ENCODE data around the gene PC. TPM values are rescaled to one million over a fixed set of nuclear protein-coding genes. Genes with fewer than 3 reads are reported as not detected.

PC gene
- total RNA-seq, 1 donor from 2014 or later: 49.1 TPM

- Mint-ChIP-seq H3K4me3 (ENCODE audit: unreplicated experiment) (no peak overlapping the region), H3K4me1 (ENCODE audit: unreplicated experiment) (peaks cover 3% of the 10 kb centered on the region)
Observed at GRCh38 chr11:66861774-66862558, 96.2 kb downstream of the PC start.

GRCh38 chr11:66861038-66861773 lies 97.0 kb downstream of the PC start:
- Mint-ChIP-seq H3K4me1 (ENCODE audit: unreplicated experiment) (peaks cover 3% of the 10 kb centered on the region), H3K27me3 (ENCODE audit: unreplicated experiment) (no peaks in the 10 kb centered on the region), H3K27ac (ENCODE audit: unreplicated experiment) (no peak overlapping the region), H3K4me3 (ENCODE audit: unreplicated experiment) (no peak overlapping the region), H3K9me3 (ENCODE audit: unreplicated experiment) (no peaks in the 10 kb centered on the region), H3K36me3 (ENCODE audit: unreplicated experiment) (no peaks in the 10 kb centered on the region)
- DNase-seq (ENCODE audit: extremely low spot score, unreplicated experiment): no peak
- no peak for TF ChIP-seq CTCF (IDR thresholded peaks at IDR 0.05)

More at GRCh38 chr11:66861774-66862558, 96.2 kb downstream of the PC start:
- Mint-ChIP-seq H3K27ac (ENCODE audit: unreplicated experiment) (no peak overlapping the region), H3K27me3 (ENCODE audit: unreplicated experiment) (no peaks in the 10 kb centered on the region), H3K36me3 (ENCODE audit: unreplicated experiment) (no peaks in the 10 kb centered on the region), H3K9me3 (ENCODE audit: unreplicated experiment) (no peaks in the 10 kb centered on the region)
- TF ChIP-seq CTCF (IDR thresholded peaks at IDR 0.05): no peak
- no peak for DNase-seq (ENCODE audit: extremely low spot score, unreplicated experiment)

- Mint-ChIP-seq H3K27ac (ENCODE audit: unreplicated experiment) (no peak overlapping the region), H3K9me3 (ENCODE audit: unreplicated experiment) (no peaks in the 10 kb centered on the region), H3K36me3 (ENCODE audit: unreplicated experiment) (no peaks in the 10 kb centered on the region), H3K4me1 (ENCODE audit: unreplicated experiment) (peaks cover 8% of the 10 kb centered on the region), H3K27me3 (ENCODE audit: unreplicated experiment) (no peaks in the 10 kb centered on the region), H3K4me3 (ENCODE audit: unreplicated experiment) (no peak overlapping the region)
- no peak for DNase-seq (ENCODE audit: extremely low spot score, unreplicated experiment)
- no peak for TF ChIP-seq CTCF (IDR thresholded peaks at IDR 0.05)
Observed at GRCh38 chr11:66860449-66860831, 97.7 kb downstream of the PC start.

- H3K27me3 Mint-ChIP-seq (ENCODE audit: unreplicated experiment): no peaks in the 10 kb centered on the region
- no peak overlapping the region for H3K4me3 Mint-ChIP-seq (ENCODE audit: unreplicated experiment)
- peaks cover 11% of the 10 kb centered on the region for H3K4me1 Mint-ChIP-seq (ENCODE audit: unreplicated experiment)
- no peaks in the 10 kb centered on the region for H3K36me3 Mint-ChIP-seq (ENCODE audit: unreplicated experiment)
- H3K9me3 Mint-ChIP-seq (ENCODE audit: unreplicated experiment): no peaks in the 10 kb centered on the region
- no peak for TF ChIP-seq CTCF (IDR thresholded peaks at IDR 0.05)
- no peak for DNase-seq (ENCODE audit: extremely low spot score, unreplicated experiment)
- no peak overlapping the region for H3K27ac Mint-ChIP-seq (ENCODE audit: unreplicated experiment)
Observed at GRCh38 chr11:66859686-66860448, 98.3 kb downstream of the PC start.

Data from osteocyte (in vitro differentiated cells).